ENCODE results near the gene EPHB2.
"Not testable (repeated sequence)": the region's sequence is repeated elsewhere in the genome, so short reads cannot be mapped to it uniquely, and the experiment has no call there.

Gene EPHB2

DNA sequence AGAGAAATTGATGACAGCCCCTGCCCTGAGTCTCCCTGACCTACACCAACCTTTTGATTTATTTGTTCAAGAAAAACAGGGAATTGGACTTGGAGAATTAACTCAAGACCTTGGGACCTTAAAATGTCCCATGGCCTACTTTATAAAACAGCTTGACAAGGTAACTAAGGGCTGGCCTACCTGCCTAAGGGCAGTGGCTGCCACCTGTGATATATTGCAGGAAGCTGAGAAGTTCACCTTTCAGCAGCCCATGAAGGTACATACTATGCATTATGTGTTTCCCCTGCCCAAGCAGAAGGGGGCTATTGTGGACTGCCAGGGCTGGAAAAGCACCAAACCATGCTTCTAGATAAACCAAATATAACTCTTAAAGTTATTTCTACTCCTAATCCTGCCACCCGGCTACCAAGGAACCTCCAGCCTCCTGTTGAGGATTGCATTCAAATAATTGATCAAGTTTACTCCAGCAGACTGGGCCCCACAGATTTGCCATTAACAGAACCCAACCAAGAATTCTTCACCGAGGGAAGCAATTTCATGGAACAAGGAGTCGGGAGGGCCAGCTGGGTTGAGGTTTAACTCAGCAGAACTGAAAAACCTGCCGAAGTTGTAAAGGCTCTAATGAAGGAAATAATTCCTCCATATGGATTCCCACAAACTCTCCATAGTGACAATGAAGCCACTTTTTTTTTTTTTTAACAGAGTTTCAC, 233.9 kb downstream of the EPHB2 start:
- no peaks in the 10 kb centered on the region for H3K27me3 ChIP-seq (ENCODE audit: control insufficient read depth, insufficient read depth, low read length)
- no CpG with 5 or more reads among the region's 4 CpGs for WGBS (ENCODE audit: insufficient coverage, insufficient read length)
- H3K27ac ChIP-seq (ENCODE audit: low read length), result no peak overlapping the region
- no peak overlapping the region for H3K4me3 ChIP-seq (ENCODE audit: low read length)
- no peaks in the 10 kb centered on the region for H3K4me1 ChIP-seq (ENCODE audit: control insufficient read depth, insufficient read depth, low read length)
- H3K9me3 ChIP-seq (ENCODE audit: control insufficient read depth, insufficient read depth, low read length), result no peaks in the 10 kb centered on the region; the same call in 1 of the 2 replicates
- H3K36me3 ChIP-seq (ENCODE audit: control insufficient read depth, insufficient read depth, low read length), result no peaks in the 10 kb centered on the region
- no peak for DNase-seq (ENCODE audit: low read depth, low spot score)

DNA sequence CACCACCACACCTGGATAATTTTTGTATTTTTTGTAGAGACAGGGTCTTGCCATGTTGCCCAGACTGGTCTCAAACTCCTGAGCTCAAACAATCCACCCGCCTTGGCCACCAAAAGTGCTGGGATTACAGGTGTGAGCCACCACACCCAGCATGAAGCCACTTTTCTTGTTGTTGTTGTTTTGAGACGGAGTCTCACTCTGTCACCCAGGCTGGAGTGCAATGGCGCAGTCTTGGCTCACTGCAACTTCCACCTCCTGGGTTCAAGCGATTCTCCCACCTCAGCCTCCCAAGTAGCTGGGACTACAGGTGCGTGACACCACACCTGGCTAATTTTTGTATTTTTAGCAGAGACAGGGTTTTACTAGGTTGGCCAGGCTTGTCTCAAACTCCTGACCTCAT, 234.5 kb downstream of the EPHB2 start:
- not testable (repeated sequence) for H3K4me3 ChIP-seq (ENCODE audit: low read length); H3K27ac ChIP-seq (ENCODE audit: low read length); H3K9me3 ChIP-seq (ENCODE audit: control insufficient read depth, insufficient read depth, low read length); DNase-seq (ENCODE audit: low read depth, low spot score); H3K27me3 ChIP-seq (ENCODE audit: control insufficient read depth, insufficient read depth, low read length); H3K4me1 ChIP-seq (ENCODE audit: control insufficient read depth, insufficient read depth, low read length); H3K36me3 ChIP-seq (ENCODE audit: control insufficient read depth, insufficient read depth, low read length)
- WGBS (ENCODE audit: insufficient coverage, insufficient read length), result no CpG with 5 or more reads among the region's 5 CpGs

GRCh38 chr1:22949822-22950331, 239.2 kb downstream of the EPHB2 start:
- peaks cover 23% of the 10 kb centered on the region; the same call in 1 of the 2 replicates for H3K27me3 ChIP-seq (ENCODE audit: control insufficient read depth, insufficient read depth, low read length)
- H3K36me3 ChIP-seq (ENCODE audit: control insufficient read depth, insufficient read depth, low read length), result no peaks in the 10 kb centered on the region
- WGBS (ENCODE audit: insufficient coverage, insufficient read length), result no CpG with 5 or more reads among the region's 5 CpGs
- DNase-seq (ENCODE audit: low read depth, low spot score), result no peak
- no peaks in the 10 kb centered on the region for H3K4me1 ChIP-seq (ENCODE audit: control insufficient read depth, insufficient read depth, low read length)
- no peaks in the 10 kb centered on the region for H3K9me3 ChIP-seq (ENCODE audit: control insufficient read depth, insufficient read depth, low read length)
- H3K27ac ChIP-seq (ENCODE audit: low read length), result no peak overlapping the region
- H3K4me3 ChIP-seq (ENCODE audit: low read length), result no peak overlapping the region

DNA sequence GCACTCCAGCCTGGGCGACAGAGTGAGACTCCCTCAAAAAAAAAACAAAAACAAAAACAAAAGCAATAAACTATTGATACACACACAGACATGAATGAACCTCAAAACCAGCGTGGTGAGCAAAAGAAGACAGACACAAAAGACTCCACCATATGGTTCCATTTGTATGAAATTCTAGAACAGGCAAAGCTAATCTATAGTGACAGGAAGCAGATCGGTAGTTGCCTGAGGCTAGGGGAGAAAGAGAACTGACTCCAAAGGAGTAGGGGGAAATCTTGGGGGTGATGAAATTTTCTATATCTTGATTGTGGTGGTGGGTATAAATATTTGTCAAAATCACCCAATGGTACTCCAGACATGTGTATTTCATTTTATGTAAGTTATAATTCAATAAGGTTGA, 241.2 kb downstream of the EPHB2 start:
- Histone ChIP-seq H3K4me1 (ENCODE audit: control insufficient read depth, insufficient read depth, low read length) (no peaks in the 10 kb centered on the region), H3K4me3 (ENCODE audit: low read length) (no peak overlapping the region), H3K27me3 (ENCODE audit: control insufficient read depth, insufficient read depth, low read length) (peaks cover 26% of the 10 kb centered on the region; the same call in 1 of the 2 replicates), H3K36me3 (ENCODE audit: control insufficient read depth, insufficient read depth, low read length) (no peaks in the 10 kb centered on the region), H3K9me3 (ENCODE audit: control insufficient read depth, insufficient read depth, low read length) (no peaks in the 10 kb centered on the region), H3K27ac (ENCODE audit: low read length) (no peak overlapping the region)
- no CpG with 5 or more reads among the region's 3 CpGs for WGBS (ENCODE audit: insufficient coverage, insufficient read length)
- DNase-seq (ENCODE audit: low read depth, low spot score), result no peak

- no peak for DNase-seq (ENCODE audit: low read depth, low spot score)
- Histone ChIP-seq H3K36me3 (ENCODE audit: control insufficient read depth, insufficient read depth, low read length) (no peaks in the 10 kb centered on the region), H3K27ac (ENCODE audit: low read length) (no peak overlapping the region), H3K27me3 (ENCODE audit: control insufficient read depth, insufficient read depth, low read length) (peaks cover 26% of the 10 kb centered on the region; the same call in 1 of the 2 replicates), H3K4me1 (ENCODE audit: control insufficient read depth, insufficient read depth, low read length) (no peaks in the 10 kb centered on the region), H3K9me3 (ENCODE audit: control insufficient read depth, insufficient read depth, low read length) (no peaks in the 10 kb centered on the region), H3K4me3 (ENCODE audit: low read length) (no peak overlapping the region; the same call in 1 of the 2 replicates)
- WGBS (ENCODE audit: insufficient coverage, insufficient read length), result no CpG with 5 or more reads among the region's 5 CpGs
These were observed 242.0 kb downstream of the EPHB2 start for GRCh38 chr1:22952694-22953056.

DNA sequence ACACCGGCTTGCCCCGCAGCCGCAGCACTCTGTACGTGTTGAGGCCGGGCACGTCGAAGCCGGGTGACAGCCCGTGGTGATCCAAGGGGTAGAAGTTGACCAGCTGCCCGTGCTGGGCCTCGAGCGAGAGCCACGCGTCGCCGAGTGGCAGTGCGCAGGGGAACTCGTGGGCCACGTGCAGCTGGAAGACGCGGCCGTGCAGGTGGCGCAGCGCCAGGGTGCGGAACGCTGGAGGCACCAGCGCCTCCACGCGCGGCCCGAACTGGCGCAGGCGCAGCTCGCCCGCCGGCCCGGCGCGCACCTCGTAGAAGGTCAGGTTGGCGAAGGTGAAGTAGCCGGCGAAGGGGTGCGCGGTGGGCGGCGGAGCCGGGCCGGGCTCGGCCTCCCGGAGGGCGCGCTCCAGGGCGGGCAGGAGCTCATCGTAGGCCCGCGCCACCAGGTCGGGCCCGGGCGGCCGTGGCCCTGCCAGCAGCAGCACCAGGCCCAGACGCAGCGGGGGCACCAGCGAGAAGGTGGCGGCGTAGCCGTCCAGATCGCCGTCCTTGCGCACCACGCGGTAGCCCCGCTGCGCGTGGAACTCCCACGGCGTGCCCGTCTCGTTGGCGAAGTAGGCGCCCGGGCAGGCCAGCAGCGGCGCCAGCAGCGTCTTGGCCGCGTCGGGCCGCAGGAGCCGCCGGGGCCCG, 242.6 kb downstream of the EPHB2 start:
- H3K4me3 ChIP-seq (ENCODE audit: low read length), result peak overlapping the region; percentile 29; the same call in 1 of the 2 replicates
- peaks cover 26% of the 10 kb centered on the region; the same call in 1 of the 2 replicates for H3K27me3 ChIP-seq (ENCODE audit: control insufficient read depth, insufficient read depth, low read length)
- no peaks in the 10 kb centered on the region for H3K36me3 ChIP-seq (ENCODE audit: control insufficient read depth, insufficient read depth, low read length)
- H3K27ac ChIP-seq (ENCODE audit: low read length), result no peak overlapping the region
- no peaks in the 10 kb centered on the region for H3K4me1 ChIP-seq (ENCODE audit: control insufficient read depth, insufficient read depth, low read length)
- no peak for DNase-seq (ENCODE audit: low read depth, low spot score)
- no CpG with 5 or more reads among the region's 92 CpGs for WGBS (ENCODE audit: insufficient coverage, insufficient read length)
- no peaks in the 10 kb centered on the region for H3K9me3 ChIP-seq (ENCODE audit: control insufficient read depth, insufficient read depth, low read length)

DNA sequence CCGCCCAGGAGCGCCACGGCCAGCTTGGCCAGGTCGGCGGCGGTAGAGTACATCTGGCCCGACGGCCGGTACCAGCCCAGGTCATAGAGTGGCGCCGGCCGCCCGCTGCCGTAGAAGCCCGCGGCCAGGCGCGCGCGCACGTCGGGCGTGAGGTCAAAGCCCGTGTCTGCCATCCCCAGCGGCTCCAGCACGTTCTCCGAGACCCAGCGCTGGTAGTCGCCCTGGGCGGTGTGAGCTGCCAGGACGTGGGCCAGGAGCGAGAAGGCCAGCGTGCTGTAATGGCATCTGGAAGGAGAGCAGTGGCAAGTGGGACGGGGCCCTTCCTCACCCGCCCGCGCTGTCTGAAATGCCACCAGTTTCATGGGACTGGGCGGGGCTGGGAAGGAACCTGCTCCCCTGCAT, 243.1 kb downstream of the EPHB2 start:
- peak overlapping the region; percentile 29; the same call in 1 of the 2 replicates for H3K4me3 ChIP-seq (ENCODE audit: low read length)
- H3K36me3 ChIP-seq (ENCODE audit: control insufficient read depth, insufficient read depth, low read length), result no peaks in the 10 kb centered on the region
- peaks cover 26% of the 10 kb centered on the region; the same call in 1 of the 2 replicates for H3K27me3 ChIP-seq (ENCODE audit: control insufficient read depth, insufficient read depth, low read length)
- H3K27ac ChIP-seq (ENCODE audit: low read length), result no peak overlapping the region
- DNase-seq (ENCODE audit: low read depth, low spot score), result no peak
- no peaks in the 10 kb centered on the region for H3K9me3 ChIP-seq (ENCODE audit: control insufficient read depth, insufficient read depth, low read length)
- no peaks in the 10 kb centered on the region for H3K4me1 ChIP-seq (ENCODE audit: control insufficient read depth, insufficient read depth, low read length)
- WGBS (ENCODE audit: insufficient coverage, insufficient read length), result no CpG with 5 or more reads among the region's 38 CpGs

DNA sequence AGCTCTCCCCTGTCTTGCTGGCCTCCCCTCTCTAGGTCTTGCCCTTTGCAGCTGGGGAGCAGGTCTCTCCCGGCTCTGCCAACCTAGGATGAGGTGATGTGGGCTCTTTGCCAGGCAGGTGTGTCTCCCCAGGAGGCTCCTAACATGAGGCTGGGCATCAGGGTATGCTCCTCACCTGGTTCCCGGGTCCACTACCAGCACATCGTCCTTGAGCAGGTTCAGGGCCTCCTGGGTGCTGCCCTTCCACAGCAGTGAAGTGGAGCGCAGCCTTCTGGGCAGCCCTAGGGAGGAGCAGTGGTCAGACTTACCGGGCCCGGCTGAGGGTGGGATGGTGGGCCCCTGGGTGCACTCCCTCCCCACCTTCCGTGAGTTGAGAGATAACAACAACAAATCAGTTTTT, 244.5 kb downstream of the EPHB2 start:
- WGBS (ENCODE audit: insufficient coverage, insufficient read length), result no CpG with 5 or more reads among the region's 7 CpGs
- peaks cover 26% of the 10 kb centered on the region; the same call in 1 of the 2 replicates for H3K27me3 ChIP-seq (ENCODE audit: control insufficient read depth, insufficient read depth, low read length)

DNA sequence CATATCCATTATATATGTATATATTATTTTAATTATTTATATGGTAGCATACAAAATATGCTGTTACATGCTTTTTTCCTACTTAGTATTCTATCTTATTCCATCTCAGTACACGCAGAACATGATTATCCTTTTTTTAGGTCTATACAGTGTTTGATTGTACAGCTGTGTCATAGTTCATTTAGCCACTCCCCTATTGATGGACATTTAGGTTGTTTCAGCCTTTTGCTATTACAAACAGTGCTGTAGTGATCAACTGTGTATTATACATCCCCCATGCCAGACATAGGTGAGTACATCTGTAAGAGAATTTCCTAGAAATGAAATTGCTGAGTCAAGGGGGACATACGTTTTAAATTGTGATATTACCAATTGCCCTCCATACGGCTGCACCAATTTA, 246.4 kb downstream of the EPHB2 start:
- DNase-seq (ENCODE audit: low read depth, low spot score), result no peak
- H3K27me3 ChIP-seq (ENCODE audit: control insufficient read depth, insufficient read depth, low read length), result peaks cover 26% of the 10 kb centered on the region; the same call in 1 of the 2 replicates
- WGBS (ENCODE audit: insufficient coverage, insufficient read length), result no CpG with 5 or more reads among the region's 3 CpGs
- H3K36me3 ChIP-seq (ENCODE audit: control insufficient read depth, insufficient read depth, low read length), result no peaks in the 10 kb centered on the region
- no peaks in the 10 kb centered on the region for H3K4me1 ChIP-seq (ENCODE audit: control insufficient read depth, insufficient read depth, low read length)
- H3K27ac ChIP-seq (ENCODE audit: low read length), result no peak overlapping the region
- H3K9me3 ChIP-seq (ENCODE audit: control insufficient read depth, insufficient read depth, low read length), result no peaks in the 10 kb centered on the region
- no peak overlapping the region for H3K4me3 ChIP-seq (ENCODE audit: low read length)

More for the DNA sequence above, 244.5 kb downstream of the EPHB2 start:
- Histone ChIP-seq H3K4me1 (ENCODE audit: control insufficient read depth, insufficient read depth, low read length) (no peaks in the 10 kb centered on the region), H3K9me3 (ENCODE audit: control insufficient read depth, insufficient read depth, low read length) (no peaks in the 10 kb centered on the region), H3K4me3 (ENCODE audit: low read length) (no peak overlapping the region), H3K36me3 (ENCODE audit: control insufficient read depth, insufficient read depth, low read length) (no peaks in the 10 kb centered on the region), H3K27ac (ENCODE audit: low read length) (no peak overlapping the region)
- no peak for DNase-seq (ENCODE audit: low read depth, low spot score)

DNA sequence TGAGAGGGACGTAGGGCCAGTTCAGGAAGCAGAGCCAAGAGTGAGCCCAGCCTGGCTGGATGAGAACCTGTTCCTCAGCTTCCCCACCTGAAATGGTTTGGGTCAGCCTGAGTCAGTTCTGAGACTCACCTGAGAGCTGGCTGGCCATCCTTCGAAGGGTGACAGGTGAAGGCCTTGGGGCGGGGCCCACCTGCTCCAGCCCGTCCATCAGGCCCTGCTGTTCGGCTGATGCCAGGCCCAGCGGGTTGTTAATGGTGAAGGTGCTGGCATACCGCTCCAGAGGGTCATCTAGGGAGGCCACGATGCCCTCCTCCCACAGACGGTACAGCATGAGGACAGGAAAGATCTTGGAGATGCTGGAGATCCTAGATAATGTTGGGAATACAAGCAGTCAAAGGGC, 247.9 kb downstream of the EPHB2 start:
- no peaks in the 10 kb centered on the region for H3K9me3 ChIP-seq (ENCODE audit: control insufficient read depth, insufficient read depth, low read length)
- no peak for DNase-seq (ENCODE audit: low read depth, low spot score)
- no peaks in the 10 kb centered on the region for H3K36me3 ChIP-seq (ENCODE audit: control insufficient read depth, insufficient read depth, low read length)
- H3K4me1 ChIP-seq (ENCODE audit: control insufficient read depth, insufficient read depth, low read length), result no peaks in the 10 kb centered on the region
- no peak overlapping the region for H3K4me3 ChIP-seq (ENCODE audit: low read length)
- WGBS (ENCODE audit: insufficient coverage, insufficient read length), result no CpG with 5 or more reads among the region's 9 CpGs
- peaks cover 14% of the 10 kb centered on the region; the same call in 1 of the 2 replicates for H3K27me3 ChIP-seq (ENCODE audit: control insufficient read depth, insufficient read depth, low read length)
- H3K27ac ChIP-seq (ENCODE audit: low read length), result no peak overlapping the region
